GM12892 (cell line): ENCODE data around the gene FUZ.

Experiments used
- POLR2A ChIP-seq: IDR thresholded peaks from 2 replicates; pipeline ENCODE4 v1.6.1; 2011; ENCODE audit warnings: low read depth, low read length, control low read depth
- POLR2AphosphoS5 ChIP-seq: IDR thresholded peaks from 2 replicates; pipeline ENCODE4 v1.6.1; 2011; ENCODE audit warnings: low read depth, low read length, control low read depth

DNA sequence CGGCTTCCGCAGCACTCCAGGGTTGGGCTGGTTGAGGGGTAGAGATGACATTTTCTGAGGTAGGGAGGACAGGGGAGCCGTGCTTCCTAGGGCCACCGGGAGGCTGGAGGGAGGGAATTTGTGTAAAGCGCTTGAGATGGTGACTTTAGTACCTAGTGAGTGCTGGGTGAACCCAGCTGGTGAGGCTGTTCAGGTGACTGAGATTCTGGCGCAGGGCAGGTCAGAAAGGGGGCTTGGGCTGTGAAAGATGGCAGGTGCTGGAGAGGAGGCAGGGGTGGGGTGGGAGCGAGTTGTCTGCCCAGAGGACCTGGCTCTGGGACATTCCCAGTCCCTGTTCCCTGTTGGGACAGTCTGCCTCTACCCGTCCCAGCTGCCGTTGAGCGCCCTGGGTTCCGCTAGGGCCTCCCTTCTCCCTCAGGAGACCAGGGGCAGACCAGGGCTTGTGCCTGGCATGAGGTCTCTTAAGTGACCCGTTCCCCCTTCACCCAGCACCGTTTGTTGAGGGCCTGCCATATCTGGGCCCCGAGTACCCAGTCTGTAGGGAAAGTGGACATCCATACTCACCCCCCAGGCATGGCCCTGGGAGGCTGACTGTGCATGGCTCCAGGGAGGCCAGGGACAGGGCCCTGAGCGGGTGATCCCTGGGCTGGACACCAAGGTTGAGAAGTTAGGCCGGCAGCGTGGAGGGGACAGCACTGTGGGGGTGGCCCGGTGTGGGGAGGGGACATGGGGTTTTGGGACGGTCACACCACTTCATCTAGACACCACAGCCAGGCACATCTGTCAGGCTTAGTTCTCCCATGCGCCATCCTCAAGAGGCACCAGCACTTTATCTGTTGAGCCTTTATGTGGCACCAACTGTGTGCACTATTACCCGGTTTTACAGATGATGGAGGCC is 42.8 kb upstream of the FUZ start:
- TF ChIP-seq POLR2A: no peak; the same call in 1 of the 2 replicates
- TF ChIP-seq POLR2AphosphoS5: no peak
